OCI-LY3 (cell line): ENCODE measurements around the gene UPK3A.

Experiments used
- H2AFZ ChIP-seq: fragments of 200-600, 300-600 bp; shearing (Covaris generic); 2 replicates; pipeline ENCODE4 v1.6.0; 2014; ENCODE audit warnings: antibody characterized with exemption, low read depth, low read length
- H3K27ac ChIP-seq: fragments of 200-600, 300-600 bp; sonication (generic); 2 replicates; pipeline ENCODE4 v1.5.1; 2014; ENCODE audit warnings: mild to moderate bottlenecking, low read length, moderate library complexity, mixed read lengths
- H3K27me3 ChIP-seq: fragments of 200-600, 300-600 bp; sonication (generic); 2 replicates; pipeline ENCODE4 v1.6.1; 2014; ENCODE audit warnings: low read depth, low read length, mixed read lengths
- H3K36me3 ChIP-seq: fragments of 200-600, 300-600 bp; sonication (generic); replicated peaks from 2 replicates; pipeline ENCODE3; 2014; ENCODE audit warnings: low read depth, low read length, mixed read lengths
- H3K4me1 ChIP-seq: fragments of 300-600, 200-600 bp; sonication (generic); 2 replicates; pipeline ENCODE4 v1.6.1; 2014; ENCODE audit warnings: low read length, mixed read lengths
- H3K4me2 ChIP-seq: fragments of 200-600, 300-600 bp; sonication (generic); 2 replicates; pipeline ENCODE4 v1.6.1; 2014; ENCODE audit warnings: low read length, mixed read lengths
- H3K4me3 ChIP-seq: fragments of 300-600, 200-600 bp; sonication (generic); 2 replicates; pipeline ENCODE4 v1.5.1; 2014; ENCODE audit warnings: antibody characterized with exemption, mild to moderate bottlenecking, low read length, moderate library complexity
- H3K79me2 ChIP-seq: fragments of 300-600, 200-600 bp; shearing (Covaris generic); 2 replicates; pipeline ENCODE4 v1.6.1; 2014; ENCODE audit warnings: mild to moderate bottlenecking, low read length, mixed read lengths
- H3K9ac ChIP-seq: fragments of 300-600, 200-600 bp; shearing (Covaris generic); 2 replicates; pipeline ENCODE4 v1.6.0; 2014; ENCODE audit warnings: mild to moderate bottlenecking, low read length, moderate library complexity
- H3K9me3 ChIP-seq: fragments of 200-600, 300-600 bp; shearing (Covaris generic); 2 replicates; pipeline ENCODE4 v1.6.1; 2014; ENCODE audit warnings: low read length, mixed read lengths; ENCODE audit not compliant: insufficient read depth
- H4K20me1 ChIP-seq: fragments of 200-600, 300-600 bp; sonication (generic); 2 replicates; pipeline ENCODE4 v1.6.1; 2016; ENCODE audit warnings: low read length, mixed read lengths; ENCODE audit not compliant: insufficient read depth
- EZH2phosphoT487 ChIP-seq: fragments of 200-600 bp; shearing (Covaris generic); IDR thresholded peaks from 2 replicates; pipeline ENCODE4 v1.6.1; 2018; ENCODE audit warnings: antibody characterized with exemption, mixed run types, low read depth
- TF ChIP-seq, protein P1 (sequence below): fragments of 200-600, 300-600 bp; sonication (generic); IDR thresholded peaks from 2 replicates; pipeline ENCODE4 v1.5.1; 2014; ENCODE audit warnings: antibody characterized with exemption, low read length, low read depth

UPK3A gene

GRCh38 chr22:45268958-45269844, 15.5 kb upstream of the UPK3A start:
- Histone ChIP-seq H3K4me1 (peaks cover 10% of the 10 kb centered on the region), H4K20me1 (no peaks in the 10 kb centered on the region), H3K4me2 (peak overlapping the region; percentile 99), H3K27me3 (peaks cover 51% of the 10 kb centered on the region), H3K9ac (peak overlapping the region; percentile 52), H3K4me3 (peak overlapping the region; percentile 79), H3K79me2 (no peaks in the 10 kb centered on the region), H3K9me3 (no peaks in the 10 kb centered on the region), H2AFZ (peak overlapping the region; percentile 86), H3K27ac (no peak overlapping the region), H3K36me3 (no peaks in the 10 kb centered on the region)
- no peak for TF ChIP-seq EZH2phosphoT487
- TF ChIP-seq, protein P1, sequence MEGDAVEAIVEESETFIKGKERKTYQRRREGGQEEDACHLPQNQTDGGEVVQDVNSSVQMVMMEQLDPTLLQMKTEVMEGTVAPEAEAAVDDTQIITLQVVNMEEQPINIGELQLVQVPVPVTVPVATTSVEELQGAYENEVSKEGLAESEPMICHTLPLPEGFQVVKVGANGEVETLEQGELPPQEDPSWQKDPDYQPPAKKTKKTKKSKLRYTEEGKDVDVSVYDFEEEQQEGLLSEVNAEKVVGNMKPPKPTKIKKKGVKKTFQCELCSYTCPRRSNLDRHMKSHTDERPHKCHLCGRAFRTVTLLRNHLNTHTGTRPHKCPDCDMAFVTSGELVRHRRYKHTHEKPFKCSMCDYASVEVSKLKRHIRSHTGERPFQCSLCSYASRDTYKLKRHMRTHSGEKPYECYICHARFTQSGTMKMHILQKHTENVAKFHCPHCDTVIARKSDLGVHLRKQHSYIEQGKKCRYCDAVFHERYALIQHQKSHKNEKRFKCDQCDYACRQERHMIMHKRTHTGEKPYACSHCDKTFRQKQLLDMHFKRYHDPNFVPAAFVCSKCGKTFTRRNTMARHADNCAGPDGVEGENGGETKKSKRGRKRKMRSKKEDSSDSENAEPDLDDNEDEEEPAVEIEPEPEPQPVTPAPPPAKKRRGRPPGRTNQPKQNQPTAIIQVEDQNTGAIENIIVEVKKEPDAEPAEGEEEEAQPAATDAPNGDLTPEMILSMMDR, result peak; percentile 90

- H3K4me3 ChIP-seq, result no peak overlapping the region
- H3K4me2 ChIP-seq, result no peak overlapping the region
- no peak for TF ChIP-seq EZH2phosphoT487
- TF ChIP-seq, protein P1, result no peak
- no peak overlapping the region for H3K9ac ChIP-seq
- peaks cover 42% of the 10 kb centered on the region for H3K27me3 ChIP-seq
- no peak overlapping the region for H3K27ac ChIP-seq
- H3K79me2 ChIP-seq, result no peaks in the 10 kb centered on the region
- H3K36me3 ChIP-seq, result no peaks in the 10 kb centered on the region
- H3K9me3 ChIP-seq, result no peaks in the 10 kb centered on the region
- H4K20me1 ChIP-seq, result no peaks in the 10 kb centered on the region
- peaks cover 10% of the 10 kb centered on the region for H3K4me1 ChIP-seq
- no peak overlapping the region for H2AFZ ChIP-seq
Observed at GRCh38 chr22:45270095-45271020, 14.4 kb upstream of the UPK3A start.

- TF ChIP-seq, protein P1, result no peak
- no peak for TF ChIP-seq EZH2phosphoT487
- H3K4me2 ChIP-seq, result no peak overlapping the region
- no peaks in the 10 kb centered on the region for H3K9me3 ChIP-seq
- H3K79me2 ChIP-seq, result no peaks in the 10 kb centered on the region
- H3K4me1 ChIP-seq, result peaks cover 10% of the 10 kb centered on the region
- H3K36me3 ChIP-seq, result no peaks in the 10 kb centered on the region
- no peak overlapping the region for H3K4me3 ChIP-seq
- no peaks in the 10 kb centered on the region for H4K20me1 ChIP-seq
- H3K27ac ChIP-seq, result no peak overlapping the region
- H3K9ac ChIP-seq, result no peak overlapping the region
- H2AFZ ChIP-seq, result no peak overlapping the region
- peaks cover 33% of the 10 kb centered on the region for H3K27me3 ChIP-seq
Observed at GRCh38 chr22:45271667-45272201, 13.0 kb upstream of the UPK3A start.
